Astrocyte of the spinal cord (primary cell): Measurements from ENCODE around the gene AGRN.
"Not testable (repeated sequence)": the region's sequence is repeated elsewhere in the genome, so short reads cannot be mapped to it uniquely, and the experiment has no call there.

Source experiments
- DNase-seq: peaks from one replicate; pipeline ENCODE4 v3.0.0; 2011; ENCODE audit warnings: low read depth, low spot score
- H3K4me3 ChIP-seq: 2 replicates; pipeline ENCODE4 v1.5.1; 2011; ENCODE audit warnings: low read depth, mild to moderate bottlenecking, low read length, moderate library complexity
- CTCF ChIP-seq: IDR thresholded peaks from 2 replicates; pipeline ENCODE4 v1.5.1; 2012; ENCODE audit warnings: low read depth, mild to moderate bottlenecking, low read length, inconsistent platforms
- in situ Hi-C: cut with HindIII; loops from 2 replicates; pipeline ENCODE4 v1.10.0; 2017; ENCODE audit warnings: low sequenced_read_pairs

The AGRN gene

GRCh38 chr1:991895-992294 lies 28.0 kb upstream of the AGRN start:
- TF ChIP-seq CTCF: no peak
- H3K4me3 ChIP-seq: no peak overlapping the region
- DNase-seq: no peak
- in situ Hi-C loops: no loop called here

GRCh38 chr1:992362-992761 lies 27.6 kb upstream of the AGRN start:
- in situ Hi-C loops: no loop called here
- no peak for TF ChIP-seq CTCF
- no peak for DNase-seq
- no peak overlapping the region for H3K4me3 ChIP-seq

GRCh38 chr1:993379-993995 lies 26.4 kb upstream of the AGRN start:
- no peak for TF ChIP-seq CTCF
- no peak overlapping the region for H3K4me3 ChIP-seq
- in situ Hi-C loops: no loop called here
- no peak for DNase-seq

- in situ Hi-C loops, H3K4me3 ChIP-seq, DNase-seq: not testable (repeated sequence)
These were observed 25.4 kb upstream of the AGRN start for GRCh38 chr1:994546-994945.

GRCh38 chr1:995665-996633 lies 24.0 kb upstream of the AGRN start:
- no peak for DNase-seq
- no peak for TF ChIP-seq CTCF
- in situ Hi-C loops: no loop called here
- no peak overlapping the region for H3K4me3 ChIP-seq

GRCh38 chr1:996851-997712 lies 22.8 kb upstream of the AGRN start:
- DNase-seq: no peak
- in situ Hi-C loops: no loop called here
- H3K4me3 ChIP-seq: no peak overlapping the region
- TF ChIP-seq CTCF: no peak

GRCh38 chr1:997713-997992 lies 22.3 kb upstream of the AGRN start:
- in situ Hi-C loops: no loop called here
- no peak overlapping the region for H3K4me3 ChIP-seq
- TF ChIP-seq CTCF: no peak
- no peak for DNase-seq
